Measurements from ENCODE around the gene ABLIM1. TPM values are rescaled to one million over a fixed set of nuclear protein-coding genes. Genes with fewer than 3 reads are reported as not detected.
A peak's percentile ranks its signal among the peaks of the same experiment; 100 is the strongest.

ABLIM1 gene
- total RNA-seq, 1 experiment from 2014 or later = 34.0 TPM

DNA sequence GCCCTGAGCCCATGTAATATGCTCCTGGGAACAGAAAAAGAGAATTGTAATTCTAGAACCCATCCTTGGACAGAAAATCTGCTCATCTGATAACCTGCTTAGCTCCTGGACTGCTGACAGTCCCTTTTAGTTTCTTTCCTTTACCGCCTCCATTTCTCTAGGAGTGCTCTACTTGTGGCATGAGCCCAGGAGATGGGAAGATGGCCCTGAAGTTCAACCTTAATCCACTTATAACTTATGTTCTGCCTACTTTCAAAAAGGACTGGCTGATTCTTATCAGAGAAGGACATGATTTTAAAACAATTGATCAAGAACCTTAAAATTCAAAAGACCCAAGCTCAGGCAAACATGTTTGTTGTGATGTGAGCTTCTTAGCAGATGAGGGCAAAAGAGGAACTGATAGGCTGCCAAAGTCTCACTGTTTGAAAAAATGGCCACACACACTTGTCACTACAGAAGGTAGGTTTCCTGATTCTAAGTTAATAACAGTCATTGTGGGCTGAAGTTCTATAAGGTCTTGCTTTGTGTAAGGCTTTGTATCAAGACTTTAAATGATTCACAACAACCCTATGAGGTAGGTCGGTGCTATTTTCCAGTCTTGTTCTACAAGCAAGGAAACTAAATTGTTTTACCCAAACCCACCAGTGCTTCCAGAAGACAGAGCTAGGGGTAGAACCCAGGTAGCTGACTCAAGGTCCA is 159.5 kb downstream of the ABLIM1 start:
- DNase-seq (ENCODE audit: low spot score) = no peak
- ChIA-PET POLR2A (ENCODE audit: low non-redundant PET) (no interaction called here), CTCF (no interaction called here)
- no peak overlapping the region for H3K4me3 ChIP-seq (ENCODE audit: low read depth, low read length, poor library complexity, severe bottlenecking)
- H3K27ac ChIP-seq (ENCODE audit: low read depth, low read length, poor library complexity, severe bottlenecking) = no peak overlapping the region
- H3K9me3 ChIP-seq (ENCODE audit: low read depth, low read length, poor library complexity, severe bottlenecking) = no peaks in the 10 kb centered on the region
- no peaks in the 10 kb centered on the region for H3K36me3 ChIP-seq (ENCODE audit: insufficient read depth, low read length, poor library complexity, severe bottlenecking)
- TF ChIP-seq EZH2 (IDR thresholded peaks at IDR 0.05; ENCODE audit: borderline replicate concordance, low read depth, low read length, poor library complexity, severe bottlenecking) = no peak
- TF ChIP-seq, protein P1, sequence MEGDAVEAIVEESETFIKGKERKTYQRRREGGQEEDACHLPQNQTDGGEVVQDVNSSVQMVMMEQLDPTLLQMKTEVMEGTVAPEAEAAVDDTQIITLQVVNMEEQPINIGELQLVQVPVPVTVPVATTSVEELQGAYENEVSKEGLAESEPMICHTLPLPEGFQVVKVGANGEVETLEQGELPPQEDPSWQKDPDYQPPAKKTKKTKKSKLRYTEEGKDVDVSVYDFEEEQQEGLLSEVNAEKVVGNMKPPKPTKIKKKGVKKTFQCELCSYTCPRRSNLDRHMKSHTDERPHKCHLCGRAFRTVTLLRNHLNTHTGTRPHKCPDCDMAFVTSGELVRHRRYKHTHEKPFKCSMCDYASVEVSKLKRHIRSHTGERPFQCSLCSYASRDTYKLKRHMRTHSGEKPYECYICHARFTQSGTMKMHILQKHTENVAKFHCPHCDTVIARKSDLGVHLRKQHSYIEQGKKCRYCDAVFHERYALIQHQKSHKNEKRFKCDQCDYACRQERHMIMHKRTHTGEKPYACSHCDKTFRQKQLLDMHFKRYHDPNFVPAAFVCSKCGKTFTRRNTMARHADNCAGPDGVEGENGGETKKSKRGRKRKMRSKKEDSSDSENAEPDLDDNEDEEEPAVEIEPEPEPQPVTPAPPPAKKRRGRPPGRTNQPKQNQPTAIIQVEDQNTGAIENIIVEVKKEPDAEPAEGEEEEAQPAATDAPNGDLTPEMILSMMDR (conservative IDR thresholded peaks at IDR 0.05; ENCODE audit: low read depth, low read length) = no peak
- no peaks in the 10 kb centered on the region for H3K27me3 ChIP-seq (replicated peaks; ENCODE audit: insufficient read depth, low read depth, low read length, poor library complexity)
- no peaks in the 10 kb centered on the region for H3K4me1 ChIP-seq (ENCODE audit: insufficient read depth, low read length, poor library complexity, severe bottlenecking)
- BruUV-seq (replicated peaks) = no TSS peak
- intact Hi-C loops (cut with micrococcal nuclease; ENCODE audit: unreplicated experiment) = no loop called here

- intact Hi-C loops (cut with micrococcal nuclease; ENCODE audit: unreplicated experiment) = no loop called here
- no peak for DNase-seq (ENCODE audit: low spot score)
- Histone ChIP-seq H3K4me3 (ENCODE audit: low read depth, low read length, poor library complexity, severe bottlenecking) (no peak overlapping the region), H3K36me3 (ENCODE audit: insufficient read depth, low read length, poor library complexity, severe bottlenecking) (no peaks in the 10 kb centered on the region), H3K4me1 (ENCODE audit: insufficient read depth, low read length, poor library complexity, severe bottlenecking) (peaks cover 17% of the 10 kb centered on the region), H3K9me3 (ENCODE audit: low read depth, low read length, poor library complexity, severe bottlenecking) (no peaks in the 10 kb centered on the region), H3K27me3 (replicated peaks; ENCODE audit: insufficient read depth, low read depth, low read length, poor library complexity) (no peaks in the 10 kb centered on the region), H3K27ac (ENCODE audit: low read depth, low read length, poor library complexity, severe bottlenecking) (no peak overlapping the region)
- ChIA-PET POLR2A (ENCODE audit: low non-redundant PET) (no interaction called here), CTCF (no interaction called here)
- BruUV-seq (replicated peaks) = no TSS peak
- TF ChIP-seq EZH2 (IDR thresholded peaks at IDR 0.05; ENCODE audit: borderline replicate concordance, low read depth, low read length, poor library complexity, severe bottlenecking) = no peak
- TF ChIP-seq, protein P1 (conservative IDR thresholded peaks at IDR 0.05; ENCODE audit: low read depth, low read length) = no peak
Observed at GRCh38 chr10:114495303-114495702, 162.8 kb downstream of the ABLIM1 start.

DNA sequence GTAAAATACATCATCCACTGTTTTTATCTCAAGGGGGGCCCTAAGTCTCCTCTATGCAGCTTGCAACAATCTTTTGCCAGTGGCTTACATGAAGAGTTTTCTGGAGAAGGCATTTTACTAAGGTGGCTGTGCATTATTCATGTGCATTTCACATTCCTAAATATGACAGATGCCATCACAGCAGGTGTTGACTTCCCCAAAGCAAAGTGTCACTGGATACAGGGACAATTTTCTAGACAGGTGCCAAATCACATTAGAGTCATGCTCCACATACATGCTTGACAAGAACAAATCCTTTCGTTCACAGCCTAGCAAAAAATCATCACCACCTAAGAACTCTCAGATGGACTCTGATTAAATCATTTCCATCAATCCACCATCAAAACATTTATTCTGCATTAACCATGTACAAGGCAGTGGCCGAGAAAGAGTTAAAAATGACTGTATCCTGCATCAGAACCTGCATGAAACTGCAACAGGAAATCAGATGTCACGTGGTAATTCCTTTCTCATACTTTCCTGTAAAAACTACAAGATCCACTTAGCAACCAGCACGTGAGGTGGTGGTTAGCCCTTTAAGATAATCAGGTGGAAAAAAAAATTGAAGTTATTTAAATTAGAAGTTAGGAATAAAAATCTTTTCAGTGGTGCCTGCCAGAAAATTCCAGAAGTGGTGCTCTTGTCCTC is 165.6 kb downstream of the ABLIM1 start:
- BruUV-seq (replicated peaks) = no TSS peak
- intact Hi-C loops (cut with micrococcal nuclease; ENCODE audit: unreplicated experiment) = no loop called here
- H3K36me3 ChIP-seq (ENCODE audit: insufficient read depth, low read length, poor library complexity, severe bottlenecking) = no peaks in the 10 kb centered on the region
- DNase-seq (ENCODE audit: low spot score) = peak; percentile 64
- no peak overlapping the region for H3K27ac ChIP-seq (ENCODE audit: low read depth, low read length, poor library complexity, severe bottlenecking)
- ChIA-PET POLR2A (ENCODE audit: low non-redundant PET) (no interaction called here), CTCF (no interaction called here)
- no peak overlapping the region for H3K4me3 ChIP-seq (ENCODE audit: low read depth, low read length, poor library complexity, severe bottlenecking)
- TF ChIP-seq, protein P1 (conservative IDR thresholded peaks at IDR 0.05; ENCODE audit: low read depth, low read length) = no peak
- H3K4me1 ChIP-seq (ENCODE audit: insufficient read depth, low read length, poor library complexity, severe bottlenecking) = peaks cover 17% of the 10 kb centered on the region
- H3K9me3 ChIP-seq (ENCODE audit: low read depth, low read length, poor library complexity, severe bottlenecking) = no peaks in the 10 kb centered on the region
- H3K27me3 ChIP-seq (replicated peaks; ENCODE audit: insufficient read depth, low read depth, low read length, poor library complexity) = no peaks in the 10 kb centered on the region
